Measurements from ENCODE around the gene CMSS1. TPM values are rescaled to one million over a fixed set of nuclear protein-coding genes. Genes with fewer than 3 reads are reported as not detected.

The CMSS1 gene
- polyA plus RNA-seq, 1 of the 3 experiments (the other 2 are of a cell fraction), result 9.1 TPM

DNA sequence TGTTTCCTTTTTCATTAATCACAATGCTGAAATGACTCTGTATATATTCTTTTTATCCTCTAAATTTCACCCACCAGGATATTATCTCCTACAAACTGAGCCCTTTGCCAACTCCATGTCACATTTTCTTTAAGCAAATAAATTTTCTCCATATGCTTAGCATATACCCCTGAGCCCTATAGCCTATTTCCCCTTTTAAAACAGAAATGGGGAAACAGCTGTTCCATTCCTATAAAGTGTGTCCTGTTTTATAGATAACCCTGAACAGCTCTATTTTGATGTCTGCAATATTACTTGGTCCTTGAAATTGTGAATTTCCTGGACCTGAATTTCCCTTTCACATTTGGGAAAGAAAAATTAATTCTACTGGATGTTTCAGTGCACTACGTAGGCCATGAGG, 312.3 kb downstream of the CMSS1 start:
- no peaks in the 10 kb centered on the region for H3K9me2 ChIP-seq
- H2AFZ ChIP-seq (ENCODE audit: low read depth), result no peak overlapping the region
- H4K20me1 ChIP-seq (ENCODE audit: insufficient read depth), result no peaks in the 10 kb centered on the region
- H3K36me3 ChIP-seq (replicated peaks in 1 of 2; ENCODE audit: control insufficient read depth in 1 of 2, insufficient read depth in 2 of 2, low read length in 1 of 2), result no peaks in the 10 kb centered on the region
- ChIA-PET CTCF (interaction anchor here (1.2 kb wide), 1 partner anchor 55 kb away, joined by 4 read pairs; no protein-coding TSS in a partner anchor), POLR2A (no interaction called here)
- H3K4me1 ChIP-seq (ENCODE audit: control insufficient read depth in 1 of 2, insufficient read depth in 2 of 2, low read depth in 1 of 2, low read length in 1 of 2), result peaks cover 0 to 18% of the 10 kb centered on the region in 2 experiments; a peak in 2 of 4 replicates
- H3K4me2 ChIP-seq, result no peak overlapping the region
- no peaks in the 10 kb centered on the region for H3K9me3 ChIP-seq
- H3K9ac ChIP-seq, result no peak overlapping the region
- no peaks in the 10 kb centered on the region for H3F3A ChIP-seq (replicated peaks; ENCODE audit: insufficient read depth)
- no peak for TF ChIP-seq POLR2AphosphoS5 (IDR thresholded peaks at IDR 0.05; ENCODE audit: low read depth, low read length)
- DNase-seq, result no peak
- H3K27me3 ChIP-seq (ENCODE audit: insufficient read depth), result no peaks in the 10 kb centered on the region
- no peak overlapping the region for H3K27ac ChIP-seq (ENCODE audit: low read depth in 2 of 2, low read length in 1 of 2)
- H3K4me3 ChIP-seq (ENCODE audit: low read depth in 2 of 2, low read length in 1 of 2), result no peak overlapping the region
- H3K79me2 ChIP-seq (ENCODE audit: insufficient read depth), result no peaks in the 10 kb centered on the region
- WGBS (ENCODE audit: low lambda C conversion rate), result 94% methylated on average over 1 of the region's 1 CpG

DNA sequence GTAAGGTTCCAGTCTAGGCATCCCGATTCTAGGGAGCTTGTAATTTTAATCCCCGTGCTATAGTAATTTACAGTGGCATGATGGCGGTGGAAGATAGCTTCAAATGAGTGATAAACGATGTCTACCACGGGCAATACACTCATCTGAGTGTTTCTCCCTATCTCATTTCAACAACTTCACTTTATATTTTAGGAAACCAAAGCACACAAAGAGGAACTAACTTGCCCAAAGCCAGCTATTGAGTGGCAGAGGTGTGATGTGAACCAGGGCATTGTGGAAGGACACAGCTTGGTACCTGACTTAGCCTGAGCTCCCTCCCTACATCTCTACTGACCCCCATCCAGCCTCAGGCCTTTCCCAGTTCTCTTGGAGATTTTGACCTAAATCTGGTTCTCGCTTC, 313.6 kb downstream of the CMSS1 start:
- no peak for TF ChIP-seq SMC3 (IDR thresholded peaks at IDR 0.05; ENCODE audit: low read depth, low read length)
- TF ChIP-seq, protein P1, sequence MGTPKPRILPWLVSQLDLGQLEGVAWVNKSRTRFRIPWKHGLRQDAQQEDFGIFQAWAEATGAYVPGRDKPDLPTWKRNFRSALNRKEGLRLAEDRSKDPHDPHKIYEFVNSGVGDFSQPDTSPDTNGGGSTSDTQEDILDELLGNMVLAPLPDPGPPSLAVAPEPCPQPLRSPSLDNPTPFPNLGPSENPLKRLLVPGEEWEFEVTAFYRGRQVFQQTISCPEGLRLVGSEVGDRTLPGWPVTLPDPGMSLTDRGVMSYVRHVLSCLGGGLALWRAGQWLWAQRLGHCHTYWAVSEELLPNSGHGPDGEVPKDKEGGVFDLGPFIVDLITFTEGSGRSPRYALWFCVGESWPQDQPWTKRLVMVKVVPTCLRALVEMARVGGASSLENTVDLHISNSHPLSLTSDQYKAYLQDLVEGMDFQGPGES (IDR thresholded peaks at IDR 0.05; ENCODE audit: low read depth, low read length), result no peak
- TF ChIP-seq, protein P2, sequence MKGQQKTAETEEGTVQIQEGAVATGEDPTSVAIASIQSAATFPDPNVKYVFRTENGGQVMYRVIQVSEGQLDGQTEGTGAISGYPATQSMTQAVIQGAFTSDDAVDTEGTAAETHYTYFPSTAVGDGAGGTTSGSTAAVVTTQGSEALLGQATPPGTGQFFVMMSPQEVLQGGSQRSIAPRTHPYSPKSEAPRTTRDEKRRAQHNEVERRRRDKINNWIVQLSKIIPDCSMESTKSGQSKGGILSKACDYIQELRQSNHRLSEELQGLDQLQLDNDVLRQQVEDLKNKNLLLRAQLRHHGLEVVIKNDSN (IDR thresholded peaks at IDR 0.05; ENCODE audit: borderline replicate concordance, low read depth), result no peak
- no peaks in the 10 kb centered on the region for H4K20me1 ChIP-seq (ENCODE audit: insufficient read depth)
- H3K9me3 ChIP-seq, result no peaks in the 10 kb centered on the region
- no peak for DNase-seq
- no peaks in the 10 kb centered on the region for H3K79me2 ChIP-seq (ENCODE audit: insufficient read depth)
- H3K9ac ChIP-seq, result no peak overlapping the region
- H3K4me2 ChIP-seq, result no peak overlapping the region
- no peak overlapping the region for H2AFZ ChIP-seq (ENCODE audit: low read depth)
- H3K9me2 ChIP-seq, result no peaks in the 10 kb centered on the region
- H3K36me3 ChIP-seq (replicated peaks in 1 of 2; ENCODE audit: control insufficient read depth in 1 of 2, insufficient read depth in 2 of 2, low read length in 1 of 2), result no peaks in the 10 kb centered on the region
- CTCF ChIA-PET, result interaction anchor here (0.6 to 0.7 kb wide), 2 partner anchors 12 to 167 kb away, joined by 3 read pairs; no protein-coding TSS in a partner anchor
- H3K4me1 ChIP-seq (ENCODE audit: control insufficient read depth in 1 of 2, insufficient read depth in 2 of 2, low read depth in 1 of 2, low read length in 1 of 2), result peaks cover 0 to 11% of the 10 kb centered on the region in 2 experiments; a peak in 2 of 4 replicates
- H3K27me3 ChIP-seq (ENCODE audit: insufficient read depth), result no peaks in the 10 kb centered on the region
- WGBS (ENCODE audit: low lambda C conversion rate), result 94% methylated on average over 6 of the region's 6 CpGs
- POLR2A ChIA-PET, result no interaction called here
- H3F3A ChIP-seq (replicated peaks; ENCODE audit: insufficient read depth), result no peaks in the 10 kb centered on the region
- no peak overlapping the region for H3K4me3 ChIP-seq (ENCODE audit: low read depth in 2 of 2, low read length in 1 of 2)
- H3K27ac ChIP-seq (ENCODE audit: low read depth in 2 of 2, low read length in 1 of 2), result no peak overlapping the region

DNA sequence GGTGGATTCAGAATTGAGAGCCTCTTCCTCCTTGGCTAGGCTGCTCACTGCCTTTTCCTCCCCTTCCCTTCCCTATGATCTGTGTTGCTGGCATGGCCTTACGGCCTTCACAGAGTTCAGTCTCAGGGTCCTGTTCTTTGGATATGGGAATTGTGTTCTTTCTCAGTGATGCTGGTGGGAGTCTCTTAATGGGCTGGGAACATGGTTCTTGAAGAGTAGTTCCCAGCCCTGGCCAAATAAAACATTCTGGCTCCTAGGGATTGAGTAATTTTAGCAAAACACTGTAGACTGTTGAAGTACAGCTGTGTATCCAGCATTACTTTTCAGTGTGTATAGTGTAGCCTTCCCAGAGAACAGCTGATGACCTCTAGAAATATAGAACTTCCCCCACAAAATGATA, 319.3 kb downstream of the CMSS1 start:
- Histone ChIP-seq H3K9ac (no peak overlapping the region), H3K36me3 (replicated peaks in 1 of 2; ENCODE audit: control insufficient read depth in 1 of 2, insufficient read depth in 2 of 2, low read length in 1 of 2) (no peaks in the 10 kb centered on the region), H3K4me3 (ENCODE audit: low read depth in 2 of 2, low read length in 1 of 2) (no peak overlapping the region), H3F3A (replicated peaks; ENCODE audit: insufficient read depth) (no peaks in the 10 kb centered on the region), H3K4me1 (ENCODE audit: control insufficient read depth in 1 of 2, insufficient read depth in 2 of 2, low read depth in 1 of 2, low read length in 1 of 2) (no peaks in the 10 kb centered on the region), H3K27me3 (ENCODE audit: insufficient read depth) (no peaks in the 10 kb centered on the region), H3K4me2 (no peak overlapping the region), H2AFZ (ENCODE audit: low read depth) (no peak overlapping the region), H3K9me2 (no peaks in the 10 kb centered on the region), H4K20me1 (ENCODE audit: insufficient read depth) (no peaks in the 10 kb centered on the region), H3K27ac (ENCODE audit: low read depth in 2 of 2, low read length in 1 of 2) (no peak overlapping the region), H3K79me2 (ENCODE audit: insufficient read depth) (no peaks in the 10 kb centered on the region), H3K9me3 (no peaks in the 10 kb centered on the region)
- WGBS (ENCODE audit: low lambda C conversion rate), result 100% methylated on average over 1 of the region's 1 CpG
- POLR2A ChIA-PET, result no interaction called here
- DNase-seq, result no peak
- CTCF ChIA-PET, result interaction anchor here (0.8 to 1.0 kb wide), 2 partner anchors 15 to 53 kb away, joined by 3 read pairs; no protein-coding TSS in a partner anchor
- TF ChIP-seq YY1 (IDR thresholded peaks at IDR 0.05; ENCODE audit: low read depth), result no peak
- TF ChIP-seq, protein P3, sequence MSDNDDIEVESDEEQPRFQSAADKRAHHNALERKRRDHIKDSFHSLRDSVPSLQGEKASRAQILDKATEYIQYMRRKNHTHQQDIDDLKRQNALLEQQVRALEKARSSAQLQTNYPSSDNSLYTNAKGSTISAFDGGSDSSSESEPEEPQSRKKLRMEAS (IDR thresholded peaks at IDR 0.05; ENCODE audit: low read depth), result no peak
- TF ChIP-seq, protein P4, sequence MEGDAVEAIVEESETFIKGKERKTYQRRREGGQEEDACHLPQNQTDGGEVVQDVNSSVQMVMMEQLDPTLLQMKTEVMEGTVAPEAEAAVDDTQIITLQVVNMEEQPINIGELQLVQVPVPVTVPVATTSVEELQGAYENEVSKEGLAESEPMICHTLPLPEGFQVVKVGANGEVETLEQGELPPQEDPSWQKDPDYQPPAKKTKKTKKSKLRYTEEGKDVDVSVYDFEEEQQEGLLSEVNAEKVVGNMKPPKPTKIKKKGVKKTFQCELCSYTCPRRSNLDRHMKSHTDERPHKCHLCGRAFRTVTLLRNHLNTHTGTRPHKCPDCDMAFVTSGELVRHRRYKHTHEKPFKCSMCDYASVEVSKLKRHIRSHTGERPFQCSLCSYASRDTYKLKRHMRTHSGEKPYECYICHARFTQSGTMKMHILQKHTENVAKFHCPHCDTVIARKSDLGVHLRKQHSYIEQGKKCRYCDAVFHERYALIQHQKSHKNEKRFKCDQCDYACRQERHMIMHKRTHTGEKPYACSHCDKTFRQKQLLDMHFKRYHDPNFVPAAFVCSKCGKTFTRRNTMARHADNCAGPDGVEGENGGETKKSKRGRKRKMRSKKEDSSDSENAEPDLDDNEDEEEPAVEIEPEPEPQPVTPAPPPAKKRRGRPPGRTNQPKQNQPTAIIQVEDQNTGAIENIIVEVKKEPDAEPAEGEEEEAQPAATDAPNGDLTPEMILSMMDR (IDR thresholded peaks at IDR 0.05), result no peak
- TF ChIP-seq, protein P5, sequence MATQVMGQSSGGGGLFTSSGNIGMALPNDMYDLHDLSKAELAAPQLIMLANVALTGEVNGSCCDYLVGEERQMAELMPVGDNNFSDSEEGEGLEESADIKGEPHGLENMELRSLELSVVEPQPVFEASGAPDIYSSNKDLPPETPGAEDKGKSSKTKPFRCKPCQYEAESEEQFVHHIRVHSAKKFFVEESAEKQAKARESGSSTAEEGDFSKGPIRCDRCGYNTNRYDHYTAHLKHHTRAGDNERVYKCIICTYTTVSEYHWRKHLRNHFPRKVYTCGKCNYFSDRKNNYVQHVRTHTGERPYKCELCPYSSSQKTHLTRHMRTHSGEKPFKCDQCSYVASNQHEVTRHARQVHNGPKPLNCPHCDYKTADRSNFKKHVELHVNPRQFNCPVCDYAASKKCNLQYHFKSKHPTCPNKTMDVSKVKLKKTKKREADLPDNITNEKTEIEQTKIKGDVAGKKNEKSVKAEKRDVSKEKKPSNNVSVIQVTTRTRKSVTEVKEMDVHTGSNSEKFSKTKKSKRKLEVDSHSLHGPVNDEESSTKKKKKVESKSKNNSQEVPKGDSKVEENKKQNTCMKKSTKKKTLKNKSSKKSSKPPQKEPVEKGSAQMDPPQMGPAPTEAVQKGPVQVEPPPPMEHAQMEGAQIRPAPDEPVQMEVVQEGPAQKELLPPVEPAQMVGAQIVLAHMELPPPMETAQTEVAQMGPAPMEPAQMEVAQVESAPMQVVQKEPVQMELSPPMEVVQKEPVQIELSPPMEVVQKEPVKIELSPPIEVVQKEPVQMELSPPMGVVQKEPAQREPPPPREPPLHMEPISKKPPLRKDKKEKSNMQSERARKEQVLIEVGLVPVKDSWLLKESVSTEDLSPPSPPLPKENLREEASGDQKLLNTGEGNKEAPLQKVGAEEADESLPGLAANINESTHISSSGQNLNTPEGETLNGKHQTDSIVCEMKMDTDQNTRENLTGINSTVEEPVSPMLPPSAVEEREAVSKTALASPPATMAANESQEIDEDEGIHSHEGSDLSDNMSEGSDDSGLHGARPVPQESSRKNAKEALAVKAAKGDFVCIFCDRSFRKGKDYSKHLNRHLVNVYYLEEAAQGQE (IDR thresholded peaks at IDR 0.05; ENCODE audit: low read depth, low read length), result no peak
- TF ChIP-seq GATA2 (CRISPR knock-in tag; IDR thresholded peaks at IDR 0.05), result no peak
- no peak for TF ChIP-seq RCOR1 (IDR thresholded peaks at IDR 0.05; ENCODE audit: low read length)
- no peak for TF ChIP-seq FOXJ3 (CRISPR knock-in tag; IDR thresholded peaks at IDR 0.05)
- TF ChIP-seq SIN3A (IDR thresholded peaks at IDR 0.05; ENCODE audit: borderline replicate concordance, low read depth, low read length), result no peak
- TF ChIP-seq EZH2phosphoT487 (IDR thresholded peaks at IDR 0.05; ENCODE audit: borderline replicate concordance, low read depth), result no peak
- no peak for TF ChIP-seq TEAD4 (IDR thresholded peaks at IDR 0.05; ENCODE audit: borderline replicate concordance, insufficient read depth)

Data from SK-N-SH (cell line).